Osteocyte (in vitro differentiated cells): ENCODE results near the gene DDX5. TPM values are rescaled to one million over a fixed set of nuclear protein-coding genes. Genes with fewer than 3 reads are reported as not detected.

Experiments
- DNase-seq: peaks from one replicate; pipeline ENCODE4 v3.0.0; 2021; ENCODE audit warnings: mixed read lengths; ENCODE audit not compliant: unreplicated experiment; ENCODE audit errors: extremely low spot score
- H3K27ac Mint-ChIP-seq: one replicate; pipeline ENCODE4 v1.8.0; 2021; ENCODE audit warnings: mild to moderate bottlenecking, mixed read lengths; ENCODE audit not compliant: unreplicated experiment
- H3K27me3 Mint-ChIP-seq: one replicate; pipeline ENCODE4 v1.8.0; 2021; ENCODE audit warnings: mixed read lengths; ENCODE audit not compliant: unreplicated experiment
- H3K36me3 Mint-ChIP-seq: one replicate; pipeline ENCODE4 v1.8.0; 2021; ENCODE audit warnings: mixed read lengths; ENCODE audit not compliant: unreplicated experiment
- H3K4me1 Mint-ChIP-seq: one replicate; pipeline ENCODE4 v1.8.0; 2021; ENCODE audit warnings: mixed read lengths; ENCODE audit not compliant: unreplicated experiment
- H3K4me3 Mint-ChIP-seq: one replicate; pipeline ENCODE4 v1.8.0; 2021; ENCODE audit warnings: mild to moderate bottlenecking, moderate library complexity, mixed read lengths; ENCODE audit not compliant: unreplicated experiment
- H3K9me3 Mint-ChIP-seq: one replicate; pipeline ENCODE4 v1.8.0; 2021; ENCODE audit warnings: mixed read lengths; ENCODE audit not compliant: unreplicated experiment
- CTCF ChIP-seq: fragments of 200-600 bp; sonication (generic); IDR thresholded peaks from 2 replicates; pipeline ENCODE4 v1.5.0; 2021; ENCODE audit warnings: antibody characterized with exemption, mild to moderate bottlenecking, moderate library complexity
- total RNA-seq: library from RNA; stranded (reverse); gene quantifications from 2 replicates; pipeline ENCODE4 v1.2.1, GENCODE V29; 2021

DDX5 gene
- total RNA-seq, 1 donor from 2014 or later = 816 TPM

GRCh38 chr17:64500862-64501765, 5.0 kb downstream of the DDX5 start:
- Mint-ChIP-seq H3K36me3 (peaks cover 70% of the 10 kb centered on the region), H3K4me1 (peaks cover 66% of the 10 kb centered on the region), H3K27ac (peak overlapping the region; percentile 62), H3K27me3 (no peaks in the 10 kb centered on the region), H3K9me3 (no peaks in the 10 kb centered on the region), H3K4me3 (no peak overlapping the region)
- no peak for DNase-seq
- TF ChIP-seq CTCF = no peak

GRCh38 chr17:64500487-64500859, 5.6 kb downstream of the DDX5 start:
- Mint-ChIP-seq H3K4me3 (no peak overlapping the region), H3K9me3 (no peaks in the 10 kb centered on the region), H3K27ac (peak overlapping the region; percentile 16), H3K4me1 (peaks cover 72% of the 10 kb centered on the region), H3K27me3 (no peaks in the 10 kb centered on the region), H3K36me3 (peaks cover 66% of the 10 kb centered on the region)
- DNase-seq = no peak
- no peak for TF ChIP-seq CTCF

- no peak for DNase-seq
- Mint-ChIP-seq H3K4me3 (no peak overlapping the region), H3K27ac (peak overlapping the region; percentile 12), H3K9me3 (no peaks in the 10 kb centered on the region), H3K27me3 (no peaks in the 10 kb centered on the region), H3K4me1 (peaks cover 74% of the 10 kb centered on the region), H3K36me3 (peaks cover 64% of the 10 kb centered on the region)
- no peak for TF ChIP-seq CTCF
Measured at GRCh38 chr17:64499805-64500486, 6.1 kb downstream of the DDX5 start.

- Mint-ChIP-seq H3K27ac (peak overlapping the region; percentile 93), H3K36me3 (peaks cover 53% of the 10 kb centered on the region), H3K4me3 (no peak overlapping the region), H3K4me1 (peaks cover 74% of the 10 kb centered on the region), H3K27me3 (no peaks in the 10 kb centered on the region), H3K9me3 (no peaks in the 10 kb centered on the region)
- TF ChIP-seq CTCF = no peak
- no peak for DNase-seq
Measured at GRCh38 chr17:64498308-64499203, 7.5 kb downstream of the DDX5 start.
